GM21526 (cell line): ENCODE data around the gene CHST3.
"Not testable (repeated sequence)": the region's sequence is repeated elsewhere in the genome, so short reads cannot be mapped to it uniquely, and the experiment has no call there.

ENCODE experiments used
- ATAC-seq: cut with Tn5 transposase; IDR thresholded peaks from one replicate; pipeline ENCODE4 v1.9.1; 2021; ENCODE audit warnings: moderate library complexity; ENCODE audit not compliant: unreplicated experiment, low FRiP score

CHST3 gene

GRCh38 chr10:71971769-71972555, 7.8 kb downstream of the CHST3 start:
- ATAC-seq, result no peak

DNA sequence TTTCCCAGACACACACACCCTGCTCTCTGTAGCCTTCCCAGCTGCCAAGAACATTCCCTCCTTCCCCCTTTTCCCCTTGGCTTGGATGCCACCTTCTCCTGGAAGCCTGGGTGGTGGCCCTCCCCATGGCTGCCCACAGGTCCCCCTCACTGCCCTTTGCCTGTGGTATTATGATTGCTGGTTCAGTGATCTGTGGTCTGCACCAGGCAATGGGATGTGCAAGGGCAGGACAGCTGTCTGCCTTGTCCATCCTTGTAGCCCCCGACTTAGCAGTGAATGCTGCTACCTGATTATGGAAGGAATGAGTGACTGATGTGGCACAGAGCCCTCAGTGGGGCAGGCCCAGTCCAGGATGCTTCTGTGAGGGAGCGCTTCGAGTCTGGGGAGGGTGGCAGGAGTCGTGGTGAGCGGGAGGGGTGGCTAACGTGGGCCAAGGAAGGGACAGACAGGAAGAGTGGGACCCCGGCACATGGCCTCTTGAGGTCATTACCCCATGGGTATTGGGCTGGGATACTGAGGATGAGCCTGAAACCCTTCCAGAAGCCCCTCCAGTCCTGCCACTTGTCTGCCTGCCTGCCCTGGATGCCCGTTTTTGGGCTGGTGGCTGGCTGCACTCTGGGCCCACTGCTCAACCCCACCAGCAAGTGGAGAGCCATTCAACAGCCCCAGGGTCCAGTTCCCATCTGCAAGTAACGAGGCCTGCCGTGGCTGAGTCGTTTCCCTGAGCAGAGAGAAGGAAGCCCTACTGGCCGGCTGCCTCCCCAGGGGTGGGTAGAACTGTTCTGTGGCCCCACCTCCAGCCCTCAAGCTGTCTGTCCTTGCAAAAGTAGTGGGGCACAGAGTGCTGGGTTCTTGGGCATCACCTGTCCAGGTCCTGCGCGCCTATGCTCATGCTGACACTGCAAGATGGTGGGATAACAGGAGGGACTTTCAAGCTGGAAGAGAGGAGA, 8.8 kb downstream of the CHST3 start:
- no peak for ATAC-seq

- no peak for ATAC-seq
Observed at GRCh38 chr10:71973777-71974488, 9.7 kb downstream of the CHST3 start.

DNA sequence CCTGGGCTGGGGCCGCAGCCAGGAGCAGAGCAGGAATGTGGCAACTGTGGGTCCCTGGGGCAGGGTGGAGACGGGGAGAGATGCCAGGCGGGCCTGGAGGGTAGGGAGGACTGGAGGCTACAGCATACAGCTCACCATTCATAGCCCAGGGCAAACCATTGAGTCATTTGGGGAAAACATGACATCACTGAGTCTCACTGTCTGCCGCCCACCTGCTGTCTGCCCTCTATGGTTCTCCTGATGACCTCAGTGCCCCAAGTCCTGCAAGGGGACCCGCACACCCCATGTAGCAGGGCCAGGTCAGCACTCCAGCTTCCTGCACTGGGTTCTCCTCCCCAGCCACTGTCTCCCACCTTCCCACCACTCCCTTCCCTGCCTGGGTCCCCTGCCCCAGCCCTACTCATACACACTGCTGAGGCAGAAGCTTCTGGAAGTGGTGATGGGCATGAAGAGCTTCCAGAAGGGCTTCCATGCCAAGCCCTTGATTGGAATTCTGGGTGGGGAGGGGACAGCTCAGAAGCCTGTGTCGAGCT, 10.4 kb downstream of the CHST3 start:
- ATAC-seq, result no peak

- ATAC-seq, result no peak
Observed at GRCh38 chr10:71975087-71975870, 11.1 kb downstream of the CHST3 start.

DNA sequence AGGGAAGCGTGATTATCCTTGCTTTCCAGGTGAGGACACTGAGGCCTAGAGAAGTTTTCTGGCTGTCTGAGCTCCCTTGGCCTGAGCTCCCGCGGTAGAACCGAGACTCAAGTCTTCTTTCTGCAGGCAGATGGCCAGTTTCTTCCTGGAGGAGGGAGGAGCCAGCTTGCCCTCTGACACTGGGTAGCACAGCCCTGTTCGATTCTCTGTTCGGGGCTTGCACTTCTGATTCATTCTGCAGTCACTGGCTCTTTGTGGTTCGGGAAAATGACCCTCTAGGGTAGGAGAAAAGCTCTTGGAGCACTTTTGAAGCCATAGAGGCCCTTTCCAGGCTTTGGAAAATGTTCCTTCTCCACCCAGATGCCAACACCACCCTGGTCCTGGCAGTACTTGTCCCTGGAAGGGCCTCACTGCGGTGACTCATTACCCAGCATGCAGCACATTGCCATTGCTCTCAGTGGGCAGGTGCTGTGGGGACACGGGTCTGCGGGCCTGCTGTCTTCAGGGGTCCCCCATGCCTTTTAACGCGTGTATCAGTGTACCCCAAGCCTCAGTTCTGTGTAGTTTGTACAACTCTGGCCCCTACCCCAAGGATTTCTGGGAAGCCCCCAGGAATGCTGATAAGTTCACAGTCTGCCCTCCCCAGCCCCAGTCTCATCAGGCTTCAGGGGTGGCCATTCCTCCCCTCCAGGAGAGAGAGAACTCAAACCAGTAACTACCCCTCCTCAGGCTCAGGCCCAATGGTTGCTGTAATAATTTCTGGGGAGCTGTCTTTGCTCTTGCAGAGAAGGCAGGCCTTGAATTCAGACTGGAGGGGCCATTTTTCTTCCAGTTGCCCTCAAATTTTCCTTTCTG, 11.9 kb downstream of the CHST3 start:
- no peak for ATAC-seq

GRCh38 chr10:71977614-71977903, 13.4 kb downstream of the CHST3 start:
- ATAC-seq, result not testable (repeated sequence)

DNA sequence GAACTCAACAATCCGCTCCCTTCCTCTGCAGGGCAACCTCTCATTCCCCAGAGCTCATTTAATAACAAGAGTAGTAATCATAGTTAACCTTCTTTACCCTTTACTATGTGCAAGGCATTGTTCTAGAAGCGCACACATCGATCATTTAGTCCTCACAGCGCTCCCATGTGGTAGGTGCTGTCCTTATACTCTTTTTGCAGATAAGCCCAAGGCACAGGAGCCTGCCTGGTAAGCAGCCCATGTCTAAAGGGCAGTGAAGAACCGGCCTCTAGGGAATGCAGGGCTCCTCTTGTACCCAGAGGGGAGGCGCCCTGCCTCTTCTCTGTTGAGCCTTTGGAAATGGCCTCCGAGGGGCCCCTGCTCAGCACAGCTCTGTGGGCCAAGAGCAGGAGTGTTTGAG, 14.3 kb downstream of the CHST3 start:
- no peak for ATAC-seq

DNA sequence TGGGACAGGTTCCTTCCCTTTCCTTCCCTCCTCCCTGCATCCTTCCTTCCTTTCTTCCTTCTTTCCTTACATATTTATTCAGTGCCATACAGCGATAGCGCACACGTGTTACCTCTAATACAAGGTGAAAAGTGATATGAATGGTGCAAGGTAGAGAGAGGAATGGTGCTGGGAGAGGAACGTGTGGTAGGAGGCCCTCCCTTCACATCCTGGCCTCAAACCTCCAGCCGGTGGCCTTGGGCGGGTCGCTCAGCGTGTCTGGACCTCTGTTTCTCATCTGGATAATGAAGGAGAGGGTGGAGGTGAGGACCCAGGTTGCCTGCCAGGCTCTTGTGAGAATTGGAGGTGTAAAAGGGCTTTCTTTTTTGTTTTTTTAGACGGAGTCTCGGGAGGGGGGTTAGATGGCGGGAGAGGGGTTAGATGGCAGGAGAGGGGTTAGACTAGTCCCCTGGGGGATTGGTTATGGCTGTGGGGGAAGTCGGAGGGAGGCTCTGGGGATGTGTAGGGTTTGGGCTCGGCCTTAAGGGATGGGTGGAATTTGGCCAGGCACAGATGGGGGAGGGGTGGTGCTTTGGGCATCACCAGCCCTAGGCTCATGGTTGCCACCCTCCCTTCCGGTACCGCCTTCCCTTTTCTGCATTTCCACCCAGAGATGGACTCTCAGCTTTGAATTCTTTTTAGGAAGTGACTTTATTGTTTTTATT, 14.9 kb downstream of the CHST3 start:
- ATAC-seq, result no peak

DNA sequence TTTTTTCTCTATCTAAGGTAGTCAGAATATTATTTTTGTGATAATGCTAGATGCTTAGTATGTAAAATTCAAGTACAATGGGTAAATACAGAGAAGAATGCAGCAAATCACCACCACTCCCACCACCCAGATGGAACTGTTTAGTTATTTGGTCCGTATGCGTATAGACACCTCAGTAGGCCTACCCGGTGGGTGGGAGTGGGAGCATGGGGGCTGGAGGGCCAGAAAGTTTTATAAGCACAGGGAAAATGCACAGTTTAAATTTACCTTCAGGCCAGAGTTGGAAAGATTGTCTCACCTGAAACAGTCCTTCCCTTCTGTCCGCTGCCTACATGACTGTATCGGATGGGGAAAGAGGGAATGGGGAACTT, 15.5 kb downstream of the CHST3 start:
- ATAC-seq, result no peak

- ATAC-seq, result no peak
Observed at GRCh38 chr10:71980181-71981014, 16.2 kb downstream of the CHST3 start.

- no peak for ATAC-seq
Observed at GRCh38 chr10:71981015-71981875, 17.1 kb downstream of the CHST3 start.

- no peak for ATAC-seq
Observed at GRCh38 chr10:71981876-71982230, 17.7 kb downstream of the CHST3 start.

DNA sequence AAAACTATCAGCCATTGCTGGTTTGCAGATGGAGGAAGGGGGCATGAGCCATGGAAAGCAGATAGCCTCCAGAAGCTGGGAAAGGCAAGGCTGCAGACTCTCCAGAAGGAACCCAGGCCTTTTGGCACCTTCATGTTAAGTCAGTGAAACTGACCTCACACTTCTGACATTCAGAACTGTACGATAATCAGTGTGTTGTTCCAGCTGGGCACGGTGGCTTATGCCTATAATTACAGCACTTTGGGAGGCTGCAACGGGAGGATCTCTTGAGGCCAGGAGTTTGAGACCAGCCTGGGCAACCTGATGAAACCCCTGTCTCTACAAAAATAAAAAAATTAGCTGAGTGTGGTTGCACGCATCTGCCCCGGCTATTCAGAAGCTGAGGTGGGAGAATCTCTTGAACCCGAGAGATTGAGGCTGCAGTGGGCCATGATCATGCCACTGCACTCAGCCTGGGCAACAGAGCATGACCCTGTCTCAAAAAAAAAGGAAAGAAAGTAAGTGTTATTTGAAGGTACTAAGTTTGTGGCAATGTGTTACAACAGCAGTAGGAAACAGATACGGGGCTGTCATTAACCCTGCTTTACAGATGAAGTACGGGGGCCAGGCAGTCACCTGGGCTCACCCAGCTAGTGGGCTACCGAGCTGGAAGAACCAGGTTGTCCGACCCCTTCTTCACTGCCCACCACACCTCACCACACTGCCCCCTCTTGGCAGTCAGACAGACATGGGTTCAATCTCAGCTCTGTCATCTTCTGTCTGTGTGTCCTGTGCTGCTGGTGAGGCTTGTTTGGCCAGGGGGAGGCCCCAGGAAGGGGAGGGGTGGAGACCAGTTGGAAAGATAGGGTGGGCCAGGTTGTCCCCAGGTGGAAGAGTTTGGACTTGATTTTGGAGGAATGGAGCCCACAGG, 18.3 kb downstream of the CHST3 start:
- ATAC-seq, result no peak

DNA sequence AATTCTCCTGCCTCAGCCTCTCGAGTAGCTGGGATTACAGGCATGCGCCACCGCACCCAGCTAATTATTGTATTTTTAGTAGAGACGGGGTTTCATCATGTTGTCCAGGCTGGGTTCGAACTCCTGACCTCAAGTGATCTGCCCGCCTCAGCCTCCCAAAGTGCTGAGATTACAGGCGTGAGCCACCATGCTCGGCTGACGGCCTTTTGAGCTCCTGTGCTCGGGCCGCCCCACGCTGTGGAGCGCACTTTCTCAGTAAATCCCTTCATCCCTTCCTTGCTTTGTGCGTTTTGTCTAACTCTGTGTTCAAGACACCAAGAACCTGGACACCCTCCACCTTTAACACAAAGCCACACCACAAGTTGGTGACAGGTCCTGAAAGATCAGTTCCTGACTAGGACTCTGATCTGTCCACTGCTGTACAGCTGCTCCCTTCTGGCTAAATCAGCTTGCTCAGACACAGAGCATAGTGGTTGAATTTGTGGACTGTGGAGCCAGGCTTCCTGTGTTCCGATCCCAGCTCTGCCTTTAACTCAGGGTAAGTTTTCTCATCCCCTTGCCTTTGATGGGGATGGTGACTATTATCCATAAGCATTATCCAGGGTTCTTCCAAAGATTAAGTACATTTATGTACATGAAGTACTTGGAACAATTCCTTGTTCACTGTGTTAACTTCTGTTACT, 20.1 kb downstream of the CHST3 start:
- no peak for ATAC-seq
